Femur (tissue), 1 donor: ENCODE measurements around the gene TM9SF4.

Experiments
- DNase-seq: peaks from one replicate; pipeline ENCODE4 v3.0.0-alpha.2; 2017

TM9SF4 gene

GRCh38 chr20:32215147-32215546, 105.6 kb downstream of the TM9SF4 start:
- no peak for DNase-seq

GRCh38 chr20:32215729-32216128, 106.2 kb downstream of the TM9SF4 start:
- DNase-seq: no peak

- no peak for DNase-seq
Observed at GRCh38 chr20:32216179-32217142, 106.9 kb downstream of the TM9SF4 start.
